ENCODE measurements around the gene MAPK8IP3.

DNA sequence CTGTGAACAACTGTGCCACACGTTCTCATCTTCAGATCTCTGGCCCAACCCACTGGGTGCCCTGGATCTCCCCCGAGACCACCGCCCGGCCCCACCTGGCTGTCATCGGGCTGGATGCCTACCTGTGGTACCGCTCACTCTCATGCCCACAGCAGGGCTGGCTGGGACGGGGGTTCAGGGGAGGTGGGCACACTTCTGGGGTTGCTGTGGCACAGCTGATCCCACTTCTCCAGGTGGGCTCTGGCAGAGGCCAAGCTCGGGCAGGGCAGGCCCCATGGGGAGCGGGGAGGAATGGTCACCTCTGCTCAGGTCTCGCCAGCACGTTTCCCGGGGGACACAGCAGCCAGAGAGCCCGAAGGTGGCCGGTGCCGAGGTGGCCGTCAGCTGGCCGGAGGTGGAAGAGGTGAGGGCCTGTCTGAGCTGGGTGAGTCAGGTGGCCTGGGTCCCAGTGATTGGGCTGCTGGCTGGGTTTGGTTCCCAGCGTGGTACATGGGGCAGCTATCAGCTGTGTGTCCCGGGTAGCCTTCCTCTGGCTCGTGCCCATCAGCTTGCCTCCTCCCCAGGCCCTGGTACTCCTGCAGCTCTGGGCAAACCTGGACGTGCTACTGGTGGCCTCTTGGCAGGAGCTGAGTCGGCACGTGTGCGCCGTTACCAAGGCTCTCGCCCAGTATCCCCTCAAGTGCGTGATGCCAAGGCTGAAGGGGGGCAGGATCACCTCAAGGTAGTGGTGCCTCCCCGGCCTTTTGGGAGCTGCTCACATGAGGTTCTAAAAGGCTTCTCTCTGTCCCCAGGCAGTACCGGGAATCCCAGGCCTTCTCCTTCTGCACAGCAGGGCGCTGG lies 69.2 kb downstream of the MAPK8IP3 start:
- no peak for TF ChIP-seq GATA1 (IDR thresholded peaks at IDR 0.05; ENCODE audit: low read depth, low read length)
- no peak for TF ChIP-seq POLR2A (IDR thresholded peaks at IDR 0.05; ENCODE audit: low read length)

Data from erythroblast (primary cell).